GM23338 (cell line): ENCODE results near the gene MOB2. TPM values are rescaled to one million over a fixed set of nuclear protein-coding genes. Genes with fewer than 3 reads are reported as not detected.
A peak's percentile ranks its signal among the peaks of the same experiment; 100 is the strongest.

Source experiments
- ATAC-seq: fragments of 200-7000 bp; cut with Tn5 transposase; 3 replicates; pipeline ENCODE4 v1.9.1; 2020
- DNase-seq: peaks from one replicate; pipeline ENCODE4 v3.0.0-alpha.2; 2015; ENCODE audit warnings: low spot score
- H2AFZ ChIP-seq: fragments of 200-600 bp; sonication (generic); 2 replicates; pipeline ENCODE4 v1.8.0; 2016; ENCODE audit warnings: antibody characterized with exemption, mild to moderate bottlenecking, moderate library complexity
- H3F3A ChIP-seq: fragments of 200-600 bp; sonication (generic); replicated peaks from 2 replicates; pipeline ENCODE4 v1.8.0; 2017; ENCODE audit warnings: antibody characterized with exemption, mixed run types, low read depth
- H3K27ac ChIP-seq: fragments of 200-600 bp; sonication (generic); 2 replicates; pipeline ENCODE4 v1.6.1; 2016; ENCODE audit warnings: low read depth
- H3K27me3 ChIP-seq: fragments of 200-600 bp; sonication (generic); 2 replicates; pipeline ENCODE4 v1.8.0; 2016; ENCODE audit warnings: mild to moderate bottlenecking, mixed run types, moderate library complexity; ENCODE audit not compliant: insufficient read depth
- H3K36me3 ChIP-seq: fragments of 200-600 bp; sonication (generic); 2 replicates; pipeline ENCODE4 v1.8.0; 2016; ENCODE audit warnings: mild to moderate bottlenecking; ENCODE audit not compliant: insufficient read depth
- H3K4me1 ChIP-seq: fragments of 200-600 bp; sonication (generic); 2 replicates; pipeline ENCODE4 v1.8.0; 2016; ENCODE audit warnings: mild to moderate bottlenecking, moderate library complexity; ENCODE audit not compliant: insufficient read depth
- H3K4me2 ChIP-seq: fragments of 200-600 bp; sonication (generic); 2 replicates; pipeline ENCODE4 v1.7.1; 2017; ENCODE audit warnings: mixed run types
- H3K4me3 ChIP-seq: fragments of 200-600 bp; sonication (generic); 2 replicates; pipeline ENCODE4 v1.6.1; 2016; ENCODE audit warnings: mixed run types
- H3K79me2 ChIP-seq: fragments of 200-600 bp; sonication (generic); replicated peaks from 2 replicates; pipeline ENCODE4 v1.8.0; 2017; ENCODE audit warnings: mild to moderate bottlenecking; ENCODE audit not compliant: insufficient read depth
- H3K9me2 ChIP-seq: fragments of 200-600 bp; sonication (generic); 2 replicates; pipeline ENCODE4 v1.8.0; 2017; ENCODE audit not compliant: insufficient read depth
- H4K20me1 ChIP-seq: fragments of 200-600 bp; sonication (generic); replicated peaks from 2 replicates; pipeline ENCODE4 v1.8.0; 2017; ENCODE audit warnings: mild to moderate bottlenecking; ENCODE audit not compliant: insufficient read depth
- H3K27ac Mint-ChIP-seq: 2 replicates; pipeline ENCODE4 v1.8.0; 2020; ENCODE audit warnings: inconsistent platforms, mild to moderate bottlenecking, moderate library complexity, mixed read lengths
- H3K27me3 Mint-ChIP-seq: 3 replicates; pipeline ENCODE4 v1.8.0; 2022; ENCODE audit warnings: low read depth, mild to moderate bottlenecking, moderate library complexity, mixed read lengths, inconsistent platforms; ENCODE audit not compliant: insufficient read depth, poor library complexity
- H3K36me3 Mint-ChIP-seq: 3 replicates; pipeline ENCODE4 v1.8.0; 2021; ENCODE audit warnings: low read depth, mild to moderate bottlenecking, inconsistent platforms, moderate library complexity, mixed read lengths
- H3K4me1 Mint-ChIP-seq: 3 replicates; pipeline ENCODE4 v1.8.0; 2020; ENCODE audit warnings: mild to moderate bottlenecking, inconsistent platforms, mixed read lengths
- H3K4me3 Mint-ChIP-seq: 3 replicates; pipeline ENCODE4 v1.8.0; 2021; ENCODE audit warnings: moderate library complexity, mild to moderate bottlenecking, inconsistent platforms, mixed read lengths
- H3K9me3 Mint-ChIP-seq: 3 replicates; pipeline ENCODE4 v1.8.0; 2020; ENCODE audit warnings: moderate library complexity, mild to moderate bottlenecking, inconsistent platforms, mixed read lengths
- EZH2 ChIP-seq: fragments of 200-600 bp; sonication (generic); IDR thresholded peaks from one replicate; pipeline ENCODE4 v1.8.0; 2017; ENCODE audit warnings: antibody characterized with exemption, mild to moderate bottlenecking, low read depth; ENCODE audit not compliant: unreplicated experiment
- EZH2phosphoT487 ChIP-seq: fragments of 200-600 bp; sonication (generic); IDR thresholded peaks from one replicate; pipeline ENCODE4 v1.8.1; 2018; ENCODE audit warnings: antibody characterized with exemption; ENCODE audit not compliant: unreplicated experiment
- NANOG ChIP-seq: IDR thresholded peaks from 2 replicates; pipeline ENCODE4 v1.6.1; 2016; ENCODE audit warnings: antibody characterized with exemption, borderline replicate concordance
- STAT1 ChIP-seq: IDR thresholded peaks from one replicate; pipeline ENCODE4 v1.6.1; 2016; ENCODE audit warnings: antibody characterized with exemption; ENCODE audit not compliant: unreplicated experiment
- ZNF331 ChIP-seq: fragments of 250-450 bp; sonication (Bioruptor Pico); IDR thresholded peaks from 2 replicates; pipeline ENCODE4 v1.5.0; 2020; ENCODE audit warnings: low read depth, mild to moderate bottlenecking, moderate library complexity
- polyA plus RNA-seq: library from polyadenylated mRNA; unstranded; fragments of >200 nt; fragmentation: Nextera tagmentation; extraction: Ambion mirVana; gene quantifications from 2 replicates; pipeline ENCODE4 v1.2.1, GENCODE V29; 2016
- total RNA-seq: library from RNA; depleted of rRNA; stranded (reverse); fragments of >200 nt; shearing (Covaris generic); gene quantifications from 2 replicates; pipeline ENCODE4 v1.2.3, GENCODE V29; 2014
- TF ChIP-seq, protein P1 (sequence below): fragments of 250-450 bp; sonication (Bioruptor Pico); IDR thresholded peaks from 2 replicates; pipeline ENCODE4 v1.5.0; 2020; ENCODE audit warnings: mild to moderate bottlenecking, moderate library complexity

MOB2 gene
- total and polyA plus RNA-seq, 2 experiments from 2014 or later: 10.1 to 19.7 TPM

GRCh38 chr11:1532606-1533341, 46.2 kb upstream of the MOB2 start (continued):
- TF ChIP-seq, protein P1, sequence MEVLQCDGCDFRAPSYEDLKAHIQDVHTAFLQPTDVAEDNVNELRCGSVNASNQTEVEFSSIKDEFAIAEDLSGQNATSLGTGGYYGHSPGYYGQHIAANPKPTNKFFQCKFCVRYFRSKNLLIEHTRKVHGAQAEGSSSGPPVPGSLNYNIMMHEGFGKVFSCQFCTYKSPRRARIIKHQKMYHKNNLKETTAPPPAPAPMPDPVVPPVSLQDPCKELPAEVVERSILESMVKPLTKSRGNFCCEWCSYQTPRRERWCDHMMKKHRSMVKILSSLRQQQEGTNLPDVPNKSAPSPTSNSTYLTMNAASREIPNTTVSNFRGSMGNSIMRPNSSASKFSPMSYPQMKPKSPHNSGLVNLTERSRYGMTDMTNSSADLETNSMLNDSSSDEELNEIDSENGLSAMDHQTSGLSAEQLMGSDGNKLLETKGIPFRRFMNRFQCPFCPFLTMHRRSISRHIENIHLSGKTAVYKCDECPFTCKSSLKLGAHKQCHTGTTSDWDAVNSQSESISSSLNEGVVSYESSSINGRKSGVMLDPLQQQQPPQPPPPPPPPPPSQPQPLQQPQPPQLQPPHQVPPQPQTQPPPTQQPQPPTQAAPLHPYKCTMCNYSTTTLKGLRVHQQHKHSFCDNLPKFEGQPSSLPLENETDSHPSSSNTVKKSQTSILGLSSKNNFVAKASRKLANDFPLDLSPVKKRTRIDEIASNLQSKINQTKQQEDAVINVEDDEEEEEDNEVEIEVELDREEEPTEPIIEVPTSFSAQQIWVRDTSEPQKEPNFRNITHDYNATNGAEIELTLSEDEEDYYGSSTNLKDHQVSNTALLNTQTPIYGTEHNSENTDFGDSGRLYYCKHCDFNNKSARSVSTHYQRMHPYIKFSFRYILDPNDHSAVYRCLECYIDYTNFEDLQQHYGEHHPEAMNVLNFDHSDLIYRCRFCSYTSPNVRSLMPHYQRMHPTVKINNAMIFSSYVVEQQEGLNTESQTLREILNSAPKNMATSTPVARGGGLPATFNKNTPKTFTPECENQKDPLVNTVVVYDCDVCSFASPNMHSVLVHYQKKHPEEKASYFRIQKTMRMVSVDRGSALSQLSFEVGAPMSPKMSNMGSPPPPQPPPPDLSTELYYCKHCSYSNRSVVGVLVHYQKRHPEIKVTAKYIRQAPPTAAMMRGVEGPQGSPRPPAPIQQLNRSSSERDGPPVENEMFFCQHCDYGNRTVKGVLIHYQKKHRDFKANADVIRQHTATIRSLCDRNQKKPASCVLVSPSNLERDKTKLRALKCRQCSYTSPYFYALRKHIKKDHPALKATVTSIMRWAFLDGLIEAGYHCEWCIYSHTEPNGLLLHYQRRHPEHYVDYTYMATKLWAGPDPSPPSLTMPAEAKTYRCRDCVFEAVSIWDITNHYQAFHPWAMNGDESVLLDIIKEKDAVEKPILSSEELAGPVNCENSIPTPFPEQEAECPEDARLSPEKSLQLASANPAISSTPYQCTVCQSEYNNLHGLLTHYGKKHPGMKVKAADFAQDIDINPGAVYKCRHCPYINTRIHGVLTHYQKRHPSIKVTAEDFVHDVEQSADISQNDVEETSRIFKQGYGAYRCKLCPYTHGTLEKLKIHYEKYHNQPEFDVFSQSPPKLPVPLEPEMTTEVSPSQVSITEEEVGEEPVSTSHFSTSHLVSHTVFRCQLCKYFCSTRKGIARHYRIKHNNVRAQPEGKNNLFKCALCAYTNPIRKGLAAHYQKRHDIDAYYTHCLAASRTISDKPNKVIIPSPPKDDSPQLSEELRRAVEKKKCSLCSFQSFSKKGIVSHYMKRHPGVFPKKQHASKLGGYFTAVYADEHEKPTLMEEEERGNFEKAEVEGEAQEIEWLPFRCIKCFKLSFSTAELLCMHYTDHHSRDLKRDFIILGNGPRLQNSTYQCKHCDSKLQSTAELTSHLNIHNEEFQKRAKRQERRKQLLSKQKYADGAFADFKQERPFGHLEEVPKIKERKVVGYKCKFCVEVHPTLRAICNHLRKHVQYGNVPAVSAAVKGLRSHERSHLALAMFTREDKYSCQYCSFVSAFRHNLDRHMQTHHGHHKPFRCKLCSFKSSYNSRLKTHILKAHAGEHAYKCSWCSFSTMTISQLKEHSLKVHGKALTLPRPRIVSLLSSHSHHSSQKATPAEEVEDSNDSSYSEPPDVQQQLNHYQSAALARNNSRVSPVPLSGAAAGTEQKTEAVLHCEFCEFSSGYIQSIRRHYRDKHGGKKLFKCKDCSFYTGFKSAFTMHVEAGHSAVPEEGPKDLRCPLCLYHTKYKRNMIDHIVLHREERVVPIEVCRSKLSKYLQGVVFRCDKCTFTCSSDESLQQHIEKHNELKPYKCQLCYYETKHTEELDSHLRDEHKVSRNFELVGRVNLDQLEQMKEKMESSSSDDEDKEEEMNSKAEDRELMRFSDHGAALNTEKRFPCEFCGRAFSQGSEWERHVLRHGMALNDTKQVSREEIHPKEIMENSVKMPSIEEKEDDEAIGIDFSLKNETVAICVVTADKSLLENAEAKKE: no peak
- no peak for TF ChIP-seq EZH2
- no peak for TF ChIP-seq ZNF331 (CRISPR knock-in tag)
- TF ChIP-seq EZH2phosphoT487: no peak
- TF ChIP-seq NANOG: no peak

DNA sequence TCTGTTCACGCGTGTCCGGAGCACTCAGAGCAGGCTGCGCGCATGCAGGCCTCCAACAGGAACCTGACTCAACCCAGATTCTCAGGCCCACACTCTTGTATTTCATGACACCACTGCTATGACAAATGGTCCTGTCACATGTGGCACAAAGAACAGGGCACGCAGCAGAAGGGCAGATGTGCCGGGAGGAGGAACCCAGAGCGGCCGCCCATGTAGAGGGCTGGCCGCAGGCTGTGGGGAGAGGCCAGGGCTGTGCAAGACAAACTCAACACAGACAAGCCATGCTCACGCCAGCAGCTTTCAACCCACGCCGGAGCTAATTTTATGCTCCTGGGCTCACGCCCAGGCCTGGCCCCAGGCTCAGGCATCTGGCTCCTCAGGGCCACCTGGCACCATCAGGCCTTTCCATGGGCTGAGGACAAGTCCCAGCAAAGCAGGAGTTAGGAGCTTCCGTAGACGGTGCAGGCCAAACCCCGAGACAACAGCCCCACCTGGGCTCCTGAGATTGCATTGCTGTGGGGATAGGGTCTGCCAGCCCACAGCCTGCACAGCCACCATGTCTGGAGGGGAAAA, 45.5 kb upstream of the MOB2 start:
- no peaks in the 10 kb centered on the region for H3K36me3 ChIP-seq
- Mint-ChIP-seq H3K36me3 (no peaks in the 10 kb centered on the region), H3K4me3 (no peak overlapping the region), H3K27me3 (peaks cover 3% of the 10 kb centered on the region), H3K9me3 (no peaks in the 10 kb centered on the region), H3K27ac (peak overlapping the region; percentile 24; the same call in 1 of the 2 replicates), H3K4me1 (no peaks in the 10 kb centered on the region; the same call in 2 of the 3 replicates)
- ATAC-seq (no peak), DNase-seq (no peak)
- no peaks in the 10 kb centered on the region for H3K4me1 ChIP-seq
- no peak overlapping the region for H2AFZ ChIP-seq
- H3K4me2 ChIP-seq: no peak overlapping the region
- no peak overlapping the region for H3K4me3 ChIP-seq
- H3K27me3 ChIP-seq: no peaks in the 10 kb centered on the region
- peaks cover 14% of the 10 kb centered on the region for H4K20me1 ChIP-seq
- H3K79me2 ChIP-seq: peaks cover 78% of the 10 kb centered on the region
- no peaks in the 10 kb centered on the region for H3F3A ChIP-seq
- no peak overlapping the region for H3K27ac ChIP-seq
- H3K9me2 ChIP-seq: no peaks in the 10 kb centered on the region
- TF ChIP-seq EZH2phosphoT487 (no peak), STAT1 (no peak)
- TF ChIP-seq, protein P1: no peak
